Activated T-cell treated with anti-CD3 and anti-CD28 coated beads, Interleukin-2, amount 50 U/mL, for 4 hours (primary cell): ENCODE data around the gene ATG9B. TPM values are rescaled to one million over a fixed set of nuclear protein-coding genes. Genes with fewer than 3 reads are reported as not detected.
"Not testable (repeated sequence)": the region's sequence is repeated elsewhere in the genome, so short reads cannot be mapped to it uniquely, and the experiment has no call there.

ENCODE experiments used
- ATAC-seq, 2 donors: fragments of 200-7000 bp; cut with Tn5 transposase; one replicate each; pipeline ENCODE4 v1.10.0; 2021
- DNase-seq: peaks from one replicate; pipeline ENCODE4 v3.0.0-alpha.2; 2020
- H3K27me3 Mint-ChIP-seq: one replicate; pipeline ENCODE4 v1.8.0; 2021; ENCODE audit warnings: low read depth, mixed read lengths
- H3K36me3 Mint-ChIP-seq: one replicate; pipeline ENCODE4 v1.8.0; 2022; ENCODE audit warnings: mixed read lengths; ENCODE audit not compliant: insufficient read depth
- H3K4me1 Mint-ChIP-seq: one replicate; pipeline ENCODE4 v1.8.0; 2021; ENCODE audit warnings: low read depth, mixed read lengths
- H3K4me3 Mint-ChIP-seq: one replicate; pipeline ENCODE4 v1.8.0; 2021; ENCODE audit warnings: mild to moderate bottlenecking, moderate library complexity, mixed read lengths
- H3K9me3 Mint-ChIP-seq: one replicate; pipeline ENCODE4 v1.8.0; 2021; ENCODE audit warnings: mixed read lengths
- total RNA-seq, 3 donors: library from RNA; stranded (reverse); gene quantifications; one replicate each; pipeline ENCODE4 v1.2.1, GENCODE V29; 2021

Gene ATG9B
- total RNA-seq, 3 donors from 2014 or later, result 5.8 to 7.3 (median 6.7) TPM

DNA sequence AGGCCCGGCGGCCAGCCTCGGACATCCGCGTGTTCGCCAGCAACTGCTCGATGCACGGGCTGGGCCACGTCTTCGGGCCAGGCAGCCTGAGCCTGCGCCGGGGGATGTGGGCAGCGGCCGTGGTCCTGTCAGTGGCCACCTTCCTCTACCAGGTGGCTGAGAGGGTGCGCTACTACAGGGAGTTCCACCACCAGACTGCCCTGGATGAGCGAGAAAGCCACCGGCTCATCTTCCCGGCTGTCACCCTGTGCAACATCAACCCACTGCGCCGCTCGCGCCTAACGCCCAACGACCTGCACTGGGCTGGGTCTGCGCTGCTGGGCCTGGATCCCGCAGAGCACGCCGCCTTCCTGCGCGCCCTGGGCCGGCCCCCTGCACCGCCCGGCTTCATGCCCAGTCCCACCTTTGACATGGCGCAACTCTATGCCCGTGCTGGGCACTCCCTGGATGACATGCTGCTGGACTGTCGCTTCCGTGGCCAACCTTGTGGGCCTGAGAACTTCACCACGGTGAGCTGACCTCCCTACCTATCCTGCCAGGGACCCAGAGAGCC lies 24.7 kb upstream of the ATG9B start:
- Mint-ChIP-seq H3K4me3 (no peak overlapping the region), H3K9me3 (no peaks in the 10 kb centered on the region), H3K27me3 (peaks cover 5% of the 10 kb centered on the region), H3K36me3 (peaks cover 2% of the 10 kb centered on the region), H3K4me1 (peaks cover 2% of the 10 kb centered on the region)
- no peak for DNase-seq
- no peak for ATAC-seq

DNA sequence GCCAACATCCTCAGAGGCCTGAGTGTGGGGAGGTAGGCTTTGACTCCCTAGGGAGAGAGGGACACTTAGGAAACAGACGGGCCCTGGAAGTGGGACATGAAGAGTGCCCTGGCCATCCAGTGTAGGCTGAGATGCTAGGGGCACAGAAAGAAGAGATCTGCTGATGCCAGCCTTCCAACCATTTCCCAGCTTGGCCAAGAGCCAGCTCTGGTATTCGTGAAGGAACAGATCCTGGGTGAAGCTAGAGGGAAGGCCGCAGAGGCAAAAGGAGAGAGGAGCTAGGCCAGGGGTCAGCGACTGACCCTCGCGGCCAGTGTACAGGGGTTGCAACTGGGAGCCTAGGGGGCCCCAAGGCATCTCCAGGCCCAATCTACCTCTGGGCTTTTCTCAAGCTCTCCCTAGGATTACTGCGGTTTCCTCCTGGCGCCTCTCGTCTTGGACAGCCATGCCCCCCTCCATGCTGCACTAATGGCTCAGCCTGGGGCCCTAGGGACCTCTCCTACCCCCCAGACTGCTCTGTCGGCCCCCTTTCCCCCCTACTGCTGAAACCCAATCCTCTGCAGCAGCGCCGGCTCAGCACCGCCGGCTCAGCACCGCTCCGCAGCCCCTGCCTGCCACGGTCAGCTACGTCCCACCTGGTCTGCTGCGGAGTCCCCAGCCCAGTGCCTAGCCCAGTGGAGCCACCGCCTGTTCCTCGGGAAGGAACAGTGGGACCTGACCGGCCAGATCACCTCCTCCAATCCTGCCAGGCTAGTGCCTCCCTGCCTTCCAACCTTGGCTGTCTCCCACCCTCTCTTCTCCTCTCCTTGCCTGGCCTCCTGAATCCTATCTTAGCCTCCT lies 23.9 kb upstream of the ATG9B start, which contains the start of gene ASIC3:
TSS of gene ASIC3 (plus strand) at position 556 of the 840 bp plus-strand sequence. CDS start 355 bp downstream, outside the sequence.
- Mint-ChIP-seq H3K9me3 (no peaks in the 10 kb centered on the region), H3K4me3 (no peak within 1 kb of the TSS), H3K36me3 (peaks cover 2% of the 10 kb centered on the region), H3K4me1 (peaks cover 1% of the 10 kb centered on the region), H3K27me3 (peaks cover 5% of the 10 kb centered on the region)
- DNase-seq, result no peak
- no peak for ATAC-seq

DNA sequence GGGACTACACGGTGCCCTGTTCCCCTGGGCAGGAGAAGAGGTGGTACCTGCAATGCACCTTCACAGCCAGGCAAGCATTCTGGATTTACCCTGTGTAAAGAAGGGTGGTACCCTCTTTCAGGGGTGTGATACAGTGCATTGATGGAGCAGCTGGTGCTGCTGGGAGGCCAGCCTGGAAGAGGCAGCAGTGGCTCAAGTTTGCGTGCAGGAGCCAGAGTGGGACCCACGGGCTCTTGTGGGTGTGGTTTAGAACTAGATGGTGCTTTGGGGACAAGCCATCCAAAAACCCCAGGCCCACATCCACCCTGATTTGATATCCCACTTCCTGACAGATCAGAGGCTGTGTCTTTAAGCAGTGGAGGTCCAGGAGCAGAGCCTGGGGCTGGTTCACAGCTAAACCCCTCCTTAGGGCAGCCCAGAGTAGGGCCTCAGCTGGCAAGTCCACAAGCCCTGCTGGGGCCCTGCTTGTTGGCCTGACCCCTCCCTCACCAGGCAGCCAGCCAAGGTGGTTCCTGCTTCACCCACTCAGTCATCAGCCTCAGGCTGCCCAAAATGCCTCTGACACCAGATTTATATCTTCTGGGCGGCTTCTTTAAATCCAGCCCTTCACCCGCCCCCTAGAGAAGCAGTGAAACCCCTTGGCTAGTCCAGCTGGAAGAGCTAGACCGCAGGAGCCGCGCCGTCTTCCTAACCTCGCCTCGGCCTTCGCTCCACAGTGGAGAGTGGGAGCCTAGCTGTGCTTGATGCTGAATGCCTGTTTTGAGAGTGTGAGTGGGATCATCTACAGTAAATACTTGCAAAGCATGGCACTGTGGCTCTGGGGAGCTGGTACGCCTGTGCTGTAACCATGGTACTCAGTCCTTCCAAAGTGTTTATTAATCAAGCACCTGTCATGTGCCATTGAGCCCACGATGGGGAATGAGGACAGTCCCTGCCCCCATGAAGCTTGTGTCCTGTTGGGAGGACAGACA lies 22.6 kb upstream of the ATG9B start:
- ATAC-seq, result no peak
- Mint-ChIP-seq H3K36me3 (peaks cover 2% of the 10 kb centered on the region), H3K4me1 (no peaks in the 10 kb centered on the region), H3K27me3 (peaks cover 5% of the 10 kb centered on the region), H3K9me3 (no peaks in the 10 kb centered on the region), H3K4me3 (no peak overlapping the region)
- DNase-seq, result no peak

DNA sequence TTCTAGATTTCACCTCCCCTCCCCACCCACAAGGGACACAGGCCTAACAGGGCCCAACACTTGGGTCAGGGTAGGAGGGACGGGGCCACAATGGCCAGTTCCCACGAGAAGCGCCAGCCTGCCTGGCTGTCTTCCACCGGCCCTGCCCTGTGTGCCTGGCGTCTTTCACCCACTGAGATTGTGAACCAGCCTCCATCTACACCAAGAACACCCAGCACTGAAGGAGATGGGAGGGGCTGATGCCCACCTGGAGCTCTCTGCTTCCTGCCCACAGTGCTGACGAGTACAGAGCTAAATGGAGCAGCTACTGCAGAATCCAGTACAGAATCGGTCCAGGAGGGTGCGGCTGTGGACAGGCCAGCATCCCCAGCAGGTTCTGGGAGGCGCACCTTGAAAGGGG lies 21.7 kb upstream of the ATG9B start:
- Mint-ChIP-seq H3K9me3 (no peaks in the 10 kb centered on the region), H3K4me3 (no peak overlapping the region), H3K4me1 (no peaks in the 10 kb centered on the region), H3K27me3 (peaks cover 5% of the 10 kb centered on the region), H3K36me3 (peaks cover 2% of the 10 kb centered on the region)
- DNase-seq (no peak), ATAC-seq (no peak)

DNA sequence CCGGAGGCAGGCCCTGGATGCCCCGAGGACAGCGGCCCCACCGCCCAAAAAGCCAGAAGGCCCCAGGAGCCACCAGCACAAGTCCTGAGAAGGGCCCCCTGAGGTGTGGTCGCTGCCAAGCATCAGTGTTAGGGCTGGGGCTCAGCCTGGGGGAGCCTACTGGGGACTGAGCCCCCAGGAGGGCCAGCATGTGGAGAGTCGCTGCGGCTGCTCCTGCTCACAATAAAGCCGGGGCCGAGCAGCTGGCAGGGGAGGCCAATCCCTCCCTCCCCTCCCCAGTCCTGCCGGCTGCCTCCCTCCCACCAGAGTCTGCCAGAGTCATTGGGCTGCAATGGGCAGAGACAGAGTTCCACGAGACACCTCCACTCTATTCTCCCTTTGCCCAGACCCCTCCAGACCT lies 21.0 kb upstream of the ATG9B start:
- Mint-ChIP-seq H3K4me3 (no peak overlapping the region), H3K4me1 (no peaks in the 10 kb centered on the region), H3K27me3 (peaks cover 3% of the 10 kb centered on the region), H3K36me3 (peaks cover 2% of the 10 kb centered on the region), H3K9me3 (no peaks in the 10 kb centered on the region)
- DNase-seq (no peak), ATAC-seq (no peak)

DNA sequence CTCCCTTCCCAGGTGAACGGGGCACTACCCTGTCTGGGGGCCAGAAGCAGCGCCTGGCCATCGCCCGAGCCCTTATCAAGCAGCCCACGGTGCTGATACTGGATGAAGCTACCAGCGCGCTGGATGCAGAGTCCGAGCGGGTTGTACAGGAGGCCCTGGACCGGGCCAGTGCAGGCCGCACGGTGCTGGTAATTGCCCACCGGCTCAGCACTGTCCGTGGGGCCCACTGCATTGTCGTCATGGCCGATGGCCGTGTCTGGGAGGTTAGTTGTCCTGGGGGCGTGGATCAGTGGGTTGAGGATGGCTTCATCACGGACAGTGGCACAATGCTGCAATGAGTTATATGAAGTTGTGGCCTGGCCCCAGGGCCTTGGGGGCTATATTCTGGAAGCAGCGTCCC lies 19.7 kb upstream of the ATG9B start:
- no peak for DNase-seq

DNA sequence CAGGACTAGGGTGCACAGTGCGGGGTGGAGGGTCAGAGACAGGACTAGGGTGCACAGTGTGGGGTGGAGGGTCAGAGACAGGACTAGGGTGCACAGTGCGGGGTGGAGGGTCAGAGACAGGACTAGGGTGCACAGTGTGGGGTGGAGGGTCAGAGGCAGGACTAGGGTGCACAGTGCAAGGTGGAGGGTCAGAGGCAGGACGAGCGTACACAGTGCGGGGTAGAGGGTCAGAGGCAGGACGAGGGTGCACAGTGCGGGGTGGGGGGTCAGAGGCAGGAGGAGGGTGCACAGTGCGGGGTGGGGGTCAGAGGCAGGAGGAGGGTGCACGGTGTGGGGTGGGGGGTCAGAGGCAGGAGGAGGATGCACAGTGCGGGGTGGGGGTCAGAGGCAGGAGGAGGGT lies 19.2 kb upstream of the ATG9B start:
- H3K4me1 Mint-ChIP-seq, result peaks cover 16% of the 10 kb centered on the region
- not testable (repeated sequence) for H3K9me3 Mint-ChIP-seq, H3K4me3 Mint-ChIP-seq, ATAC-seq, H3K27me3 Mint-ChIP-seq, H3K36me3 Mint-ChIP-seq, DNase-seq

More for the DNA sequence above, 19.7 kb upstream of the ATG9B start:
- Mint-ChIP-seq H3K4me3 (no peak overlapping the region), H3K36me3 (peaks cover 2% of the 10 kb centered on the region), H3K4me1 (peaks cover 11% of the 10 kb centered on the region), H3K27me3 (no peaks in the 10 kb centered on the region), H3K9me3 (no peaks in the 10 kb centered on the region)
- ATAC-seq, result no peak

DNA sequence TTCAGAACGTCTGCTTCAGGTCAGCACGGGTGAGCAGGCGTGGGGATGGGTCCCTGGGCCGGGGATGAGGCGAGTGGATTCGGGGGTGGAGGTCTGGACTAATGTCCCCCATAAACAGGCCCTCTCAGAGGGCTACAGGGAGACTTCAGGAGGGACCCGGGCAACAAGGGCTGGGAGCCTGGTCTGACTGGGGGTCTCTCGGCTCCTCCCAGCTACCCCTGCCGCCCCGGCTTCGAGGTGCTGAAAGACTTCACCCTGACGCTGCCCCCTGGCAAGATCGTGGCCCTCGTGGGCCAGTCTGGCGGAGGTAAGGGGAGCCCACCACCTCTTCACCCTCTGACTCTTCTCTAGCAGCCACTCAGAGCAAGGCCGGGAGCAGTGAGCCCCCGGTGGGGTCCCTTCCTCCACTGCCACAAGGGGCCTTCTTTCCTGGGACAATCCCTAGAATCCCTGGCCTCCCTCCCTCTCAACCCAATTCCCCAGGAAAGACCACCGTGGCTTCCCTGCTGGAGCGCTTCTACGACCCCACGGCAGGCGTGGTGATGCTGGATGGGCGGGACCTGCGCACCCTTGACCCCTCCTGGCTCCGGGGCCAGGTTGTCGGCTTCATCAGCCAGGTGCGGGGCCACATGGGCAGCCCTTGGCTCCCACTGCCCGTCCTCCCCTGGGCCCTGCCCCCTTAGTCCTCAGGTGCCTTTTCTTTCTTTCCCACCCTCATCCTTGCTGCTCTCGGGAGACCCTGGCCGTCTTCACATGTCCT lies 16.5 kb upstream of the ATG9B start:
- Mint-ChIP-seq H3K36me3 (peaks cover 2% of the 10 kb centered on the region), H3K4me3 (no peak overlapping the region), H3K4me1 (peaks cover 16% of the 10 kb centered on the region), H3K9me3 (no peaks in the 10 kb centered on the region), H3K27me3 (no peaks in the 10 kb centered on the region)
- ATAC-seq (no peak), DNase-seq (no peak)

DNA sequence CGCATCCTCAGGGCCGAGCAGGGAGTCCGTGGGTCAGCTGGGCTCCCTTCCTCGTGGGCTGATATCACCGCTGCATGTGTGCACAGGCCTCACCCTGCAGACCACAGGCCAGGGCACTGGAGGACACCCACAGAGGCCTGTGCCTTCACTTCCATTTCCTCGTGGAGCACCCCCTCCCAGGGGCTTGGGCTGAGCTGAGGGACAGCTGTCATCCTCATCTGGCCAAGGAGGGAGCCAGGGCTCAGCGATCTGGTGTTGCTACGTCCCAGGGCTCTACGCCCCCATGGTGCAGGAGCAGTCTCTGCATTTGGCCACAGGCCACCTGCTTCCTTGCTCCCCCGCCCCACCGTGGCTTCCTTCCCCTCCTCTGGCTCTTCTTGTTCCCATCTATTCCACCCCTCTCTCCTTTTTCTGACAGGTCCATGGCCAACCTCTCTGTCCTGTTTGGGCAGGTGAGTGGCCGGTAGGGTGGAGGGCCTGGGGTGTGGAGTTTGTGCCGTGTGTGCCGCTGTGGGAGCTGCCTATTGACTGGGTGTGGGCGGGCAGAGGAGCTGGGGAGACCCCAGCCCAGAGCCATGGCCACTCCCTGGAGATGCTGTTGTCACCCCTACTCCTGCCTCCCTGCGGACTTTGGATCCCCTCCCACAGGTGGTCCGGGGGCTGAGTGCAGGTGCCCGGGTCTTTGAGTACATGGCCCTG lies 15.7 kb upstream of the ATG9B start:
- Mint-ChIP-seq H3K4me3 (no peak overlapping the region), H3K4me1 (peaks cover 16% of the 10 kb centered on the region), H3K27me3 (no peaks in the 10 kb centered on the region), H3K9me3 (no peaks in the 10 kb centered on the region), H3K36me3 (peaks cover 6% of the 10 kb centered on the region)
- ATAC-seq (no peak), DNase-seq (no peak)

DNA sequence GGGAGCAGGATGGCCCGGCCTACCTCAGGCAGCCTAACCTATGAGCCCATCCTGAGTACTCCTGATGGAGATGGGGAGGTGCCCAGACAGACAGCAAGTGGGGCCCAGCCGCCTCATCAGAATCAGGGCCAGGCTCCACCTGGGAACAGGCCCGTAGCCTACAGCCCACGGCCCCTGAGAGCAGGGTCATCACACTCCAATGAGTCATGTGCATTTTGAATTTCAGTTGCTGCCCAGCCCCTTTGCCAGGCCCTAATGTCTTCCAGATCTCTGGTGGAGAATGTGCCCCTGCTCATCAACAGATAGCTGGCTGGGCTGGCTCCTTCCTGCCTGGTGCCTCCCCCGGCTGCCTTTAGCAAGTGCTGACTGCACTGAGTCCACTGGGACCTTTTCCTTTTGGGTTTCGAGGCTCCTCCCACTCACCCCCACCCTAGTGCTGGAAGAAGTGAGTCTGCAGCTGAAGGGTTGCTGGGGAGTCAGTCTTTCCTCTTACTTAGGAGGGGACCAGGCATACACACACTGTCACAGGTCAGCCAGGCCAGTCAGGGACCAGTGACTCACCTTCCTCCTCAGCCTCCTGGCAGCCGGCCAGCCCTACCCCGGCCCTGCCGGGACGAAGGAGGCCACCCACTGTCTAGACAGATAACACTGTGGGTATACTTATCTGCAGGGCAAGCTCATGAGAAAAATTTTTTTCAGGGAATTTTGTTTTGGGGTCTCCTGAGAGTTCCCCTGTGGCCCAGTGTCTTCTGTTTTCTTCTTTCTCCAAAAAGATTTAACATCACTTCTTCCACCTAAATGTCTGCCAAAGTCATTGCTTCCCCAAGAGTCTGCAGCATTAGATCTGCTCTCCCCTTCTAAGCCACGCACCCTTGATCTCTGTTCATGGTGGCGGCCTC lies 14.9 kb upstream of the ATG9B start:
- Mint-ChIP-seq H3K27me3 (no peaks in the 10 kb centered on the region), H3K4me3 (peak overlapping the region; percentile 51)

DNA sequence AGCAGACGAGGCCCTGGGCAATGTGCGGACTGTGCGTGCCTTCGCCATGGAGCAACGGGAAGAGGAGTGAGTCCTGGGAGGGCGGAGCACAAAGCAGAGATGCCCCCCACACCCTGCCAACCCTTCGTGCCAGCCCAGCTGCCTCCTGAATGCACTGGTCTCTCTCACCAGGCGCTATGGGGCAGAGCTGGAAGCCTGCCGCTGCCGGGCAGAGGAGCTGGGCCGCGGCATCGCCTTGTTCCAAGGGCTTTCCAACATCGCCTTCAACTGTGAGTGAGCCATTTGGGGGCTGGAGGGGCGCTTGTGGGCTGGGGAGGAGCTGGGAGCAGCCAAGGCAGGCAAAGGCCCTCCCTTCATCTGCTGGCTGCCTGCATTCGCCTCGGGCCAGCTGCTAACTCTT lies 11.6 kb upstream of the ATG9B start:
- H3K27me3 Mint-ChIP-seq, result no peaks in the 10 kb centered on the region

More for the DNA sequence above, 14.9 kb upstream of the ATG9B start:
- ATAC-seq (peak; percentile 85 to 88), DNase-seq (peak; percentile 64)
- Mint-ChIP-seq H3K4me1 (peaks cover 16% of the 10 kb centered on the region), H3K36me3 (peaks cover 4% of the 10 kb centered on the region), H3K9me3 (no peaks in the 10 kb centered on the region)

DNA sequence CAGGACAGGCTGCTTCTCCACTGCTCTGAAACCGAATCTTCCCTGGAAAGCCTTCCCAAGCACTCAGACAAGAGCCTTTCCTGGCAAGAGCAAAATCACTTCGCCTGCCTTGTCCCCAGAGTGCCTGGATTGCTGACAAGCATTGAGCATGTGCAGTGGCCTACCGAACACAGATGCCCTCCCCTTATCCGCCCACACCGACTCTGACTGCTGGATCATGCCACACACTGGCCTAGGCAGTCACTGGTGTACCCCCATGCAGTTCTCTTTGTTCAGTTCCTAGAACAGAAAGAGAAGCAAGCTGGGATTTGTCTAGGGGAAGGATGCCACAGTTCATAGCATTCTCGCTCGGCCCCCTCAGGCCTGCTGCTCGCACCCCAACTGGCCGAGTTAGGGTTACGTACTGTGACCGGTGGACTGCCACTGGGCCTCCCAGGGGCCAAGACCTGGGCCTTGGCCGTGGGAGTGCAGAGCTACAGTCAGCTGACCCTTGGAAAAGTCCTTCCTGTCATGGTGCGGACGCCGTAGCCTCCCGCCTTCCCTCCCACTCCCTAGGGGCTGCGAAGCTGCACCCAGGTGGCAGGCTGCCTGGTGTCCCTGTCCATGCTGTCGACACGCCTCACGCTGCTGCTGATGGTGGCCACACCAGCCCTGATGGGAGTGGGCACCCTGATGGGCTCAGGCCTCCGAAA lies 10.9 kb upstream of the ATG9B start:
- H3K4me1 Mint-ChIP-seq, result peaks cover 16% of the 10 kb centered on the region
- H3K4me3 Mint-ChIP-seq, result no peak overlapping the region
- DNase-seq (no peak), ATAC-seq (no peak)
- H3K9me3 Mint-ChIP-seq, result no peaks in the 10 kb centered on the region
- peaks cover 6% of the 10 kb centered on the region for H3K36me3 Mint-ChIP-seq
- H3K27me3 Mint-ChIP-seq, result no peaks in the 10 kb centered on the region

More for the DNA sequence above, 11.6 kb upstream of the ATG9B start:
- DNase-seq (no peak), ATAC-seq (no peak)
- H3K4me3 Mint-ChIP-seq, result no peak overlapping the region
- no peaks in the 10 kb centered on the region for H3K9me3 Mint-ChIP-seq
- peaks cover 6% of the 10 kb centered on the region for H3K36me3 Mint-ChIP-seq
- H3K4me1 Mint-ChIP-seq, result peaks cover 16% of the 10 kb centered on the region
